HG02623 (cell line): ENCODE measurements around the gene KMO.

Source experiments
- ATAC-seq: cut with Tn5 transposase; IDR thresholded peaks from one replicate; pipeline ENCODE4 v1.9.1; 2021; ENCODE audit warnings: moderate library complexity; ENCODE audit not compliant: unreplicated experiment

The KMO gene

GRCh38 chr1:241592273-241592958, 60.2 kb downstream of the KMO start:
- ATAC-seq: peak; percentile 82

- ATAC-seq: no peak
Observed at GRCh38 chr1:241593186-241593585, 61.0 kb downstream of the KMO start.

- no peak for ATAC-seq
Observed at GRCh38 chr1:241596633-241597032, 64.5 kb downstream of the KMO start.

- no peak for ATAC-seq
Observed at GRCh38 chr1:241598249-241598648, 66.1 kb downstream of the KMO start.

- peak; percentile 88 for ATAC-seq
Observed at GRCh38 chr1:241600496-241600901, 68.3 kb downstream of the KMO start.

- ATAC-seq: no peak
Observed at GRCh38 chr1:241603731-241604245, 71.6 kb downstream of the KMO start.

GRCh38 chr1:241605146-241605805, 73.1 kb downstream of the KMO start:
- ATAC-seq: no peak

- no peak for ATAC-seq
Observed at GRCh38 chr1:241606544-241606943, 74.4 kb downstream of the KMO start.

- no peak for ATAC-seq
Observed at GRCh38 chr1:241607497-241607896, 75.3 kb downstream of the KMO start.

- no peak for ATAC-seq
Observed at GRCh38 chr1:241608379-241609033, 76.3 kb downstream of the KMO start.

- no peak for ATAC-seq
Observed at GRCh38 chr1:241610056-241610815, 78.1 kb downstream of the KMO start.

- peak; percentile 84 for ATAC-seq
Observed at GRCh38 chr1:241611063-241611462, 78.9 kb downstream of the KMO start.

- ATAC-seq: no peak
Observed at GRCh38 chr1:241611736-241612135, 79.6 kb downstream of the KMO start.

- no peak for ATAC-seq
Observed at GRCh38 chr1:241612533-241613477, 80.6 kb downstream of the KMO start.

GRCh38 chr1:241614144-241614543, 82.0 kb downstream of the KMO start:
- ATAC-seq: no peak

GRCh38 chr1:241614572-241614971, 82.4 kb downstream of the KMO start:
- no peak for ATAC-seq

GRCh38 chr1:241615043-241615974, 83.1 kb downstream of the KMO start:
- ATAC-seq: no peak

- ATAC-seq: no peak
Observed at GRCh38 chr1:241617426-241617825, 85.2 kb downstream of the KMO start.

GRCh38 chr1:241622669-241623068, 90.5 kb downstream of the KMO start:
- ATAC-seq: no peak
